GM18873 (cell line): Measurements from ENCODE around the gene ABLIM3.
"Not testable (repeated sequence)": the region's sequence is repeated elsewhere in the genome, so short reads cannot be mapped to it uniquely, and the experiment has no call there.

Source experiments
- ATAC-seq: cut with Tn5 transposase; IDR thresholded peaks from one replicate; pipeline ENCODE4 v1.9.1; 2021; ENCODE audit warnings: mild to moderate bottlenecking, moderate library complexity, moderate number of reproducible peaks; ENCODE audit not compliant: unreplicated experiment, low FRiP score

ABLIM3 gene

DNA sequence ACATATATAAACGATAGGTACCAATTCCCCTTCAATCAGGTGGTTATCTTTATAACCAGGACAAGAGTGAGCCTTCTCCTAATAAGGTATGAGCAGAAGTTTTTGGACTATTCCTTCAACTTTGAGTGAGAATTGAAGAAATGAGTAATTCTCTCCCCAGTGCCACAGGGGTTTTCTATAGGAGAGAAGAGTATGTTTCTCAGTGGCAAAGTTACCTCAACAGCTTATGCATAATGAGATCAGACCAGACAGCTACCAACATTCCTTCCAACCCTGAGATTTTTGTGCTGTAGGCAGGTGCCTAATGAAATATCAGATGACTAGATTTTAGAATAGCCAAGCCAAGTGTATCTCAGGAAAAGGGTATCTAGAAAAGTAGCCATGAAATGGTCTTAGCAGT is 40.9 kb downstream of the ABLIM3 start:
- no peak for ATAC-seq

DNA sequence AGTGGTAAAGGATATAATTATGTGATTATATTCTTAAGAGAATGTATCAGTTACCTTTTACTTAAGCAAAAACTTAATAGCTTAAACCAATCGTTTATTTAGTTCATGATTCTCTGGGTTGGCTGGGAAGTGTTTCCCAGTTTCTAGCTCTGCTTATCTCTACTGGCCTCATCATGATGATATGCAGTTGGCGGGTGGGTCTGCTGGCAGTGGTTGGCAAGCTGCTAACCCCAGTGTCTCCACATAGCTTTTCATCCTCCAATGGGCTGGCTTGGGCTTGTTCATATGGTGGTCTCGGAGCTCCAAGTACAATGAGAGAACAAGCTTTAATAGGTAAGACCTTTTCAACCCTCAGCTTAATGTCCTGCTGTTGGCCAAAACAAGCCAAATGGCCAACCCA is 43.8 kb downstream of the ABLIM3 start:
- no peak for ATAC-seq

DNA sequence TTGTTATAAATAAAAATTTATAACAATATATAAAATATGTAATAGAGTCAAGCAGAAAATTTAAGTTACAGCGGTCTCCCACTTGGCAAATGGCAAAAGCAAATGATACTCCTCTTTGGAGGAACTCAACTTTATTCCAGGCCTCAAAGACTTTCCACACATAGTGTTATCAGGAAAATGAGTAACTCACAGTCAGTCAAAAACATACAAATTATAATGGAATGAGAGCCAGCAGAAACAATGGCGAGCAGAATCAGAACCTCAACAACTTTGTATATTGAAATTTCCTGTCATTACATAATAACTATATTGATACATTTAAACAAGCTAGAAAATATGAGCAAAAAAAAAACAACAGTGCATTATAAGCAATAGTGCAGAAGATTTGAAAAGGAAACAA is 45.2 kb downstream of the ABLIM3 start:
- ATAC-seq: no peak

DNA sequence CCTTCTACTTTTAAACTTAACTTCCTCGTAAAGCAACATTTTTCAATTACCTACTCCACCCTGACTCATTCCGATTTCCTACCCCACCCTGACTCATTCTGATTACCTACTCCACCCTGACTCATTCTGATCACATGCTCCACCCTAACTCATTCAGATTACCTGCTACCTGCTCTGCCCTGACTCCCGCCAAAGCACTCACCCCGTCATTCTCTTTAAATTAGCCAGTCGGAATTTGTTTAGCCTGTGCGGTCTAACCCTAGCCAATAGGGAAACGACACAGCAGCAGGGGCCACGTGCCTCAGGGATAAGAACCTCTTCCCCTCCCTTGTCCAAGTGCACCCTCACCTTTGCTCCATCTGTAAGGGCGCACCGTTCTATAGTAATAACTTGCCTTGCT is 46.3 kb downstream of the ABLIM3 start:
- ATAC-seq: not testable (repeated sequence)

DNA sequence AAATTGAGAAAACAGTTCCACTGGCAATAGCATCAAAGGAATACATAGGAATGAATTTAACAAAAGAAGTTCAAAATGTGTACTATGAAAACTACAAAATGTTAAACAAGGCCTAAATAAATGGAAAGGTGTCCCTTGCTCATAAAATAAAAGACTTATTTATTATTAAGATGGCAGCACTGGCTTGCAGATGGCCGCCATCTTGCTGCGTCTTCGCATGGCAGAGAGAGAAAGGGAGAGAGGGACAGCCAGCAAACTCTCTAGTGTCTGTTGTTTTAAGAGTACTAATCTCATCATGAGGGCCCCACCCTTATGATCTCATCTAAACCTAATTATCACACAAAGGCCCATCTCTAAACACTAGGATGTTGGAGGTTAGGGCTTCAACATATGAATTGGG is 47.1 kb downstream of the ABLIM3 start:
- ATAC-seq: no peak

DNA sequence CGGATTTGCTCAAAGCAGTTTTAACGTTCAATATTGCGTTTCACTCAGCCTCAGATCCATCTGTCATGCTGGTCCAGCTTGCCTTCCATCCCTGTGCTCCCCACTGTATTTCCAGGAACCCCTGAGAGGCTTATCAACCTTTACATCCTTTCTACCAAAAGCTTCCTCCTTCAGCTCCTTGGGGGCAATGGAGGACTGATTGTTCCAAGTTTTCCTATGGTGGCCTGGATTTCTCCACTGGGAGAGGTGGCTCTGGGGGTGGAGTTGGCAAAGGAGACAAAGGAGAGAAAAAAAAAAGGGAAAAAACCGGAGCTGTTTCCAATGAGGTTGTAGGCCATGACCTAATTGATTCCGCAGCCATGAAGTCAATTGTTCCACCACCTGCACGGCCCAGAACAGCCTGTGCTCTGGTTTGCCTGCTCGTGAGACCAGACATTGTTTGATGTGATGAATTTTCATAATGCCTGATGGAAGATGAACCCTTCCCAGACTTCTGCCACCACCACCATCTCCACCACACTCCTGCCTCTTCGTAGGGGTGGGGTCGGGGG is 54.1 kb downstream of the ABLIM3 start:
- no peak for ATAC-seq

DNA sequence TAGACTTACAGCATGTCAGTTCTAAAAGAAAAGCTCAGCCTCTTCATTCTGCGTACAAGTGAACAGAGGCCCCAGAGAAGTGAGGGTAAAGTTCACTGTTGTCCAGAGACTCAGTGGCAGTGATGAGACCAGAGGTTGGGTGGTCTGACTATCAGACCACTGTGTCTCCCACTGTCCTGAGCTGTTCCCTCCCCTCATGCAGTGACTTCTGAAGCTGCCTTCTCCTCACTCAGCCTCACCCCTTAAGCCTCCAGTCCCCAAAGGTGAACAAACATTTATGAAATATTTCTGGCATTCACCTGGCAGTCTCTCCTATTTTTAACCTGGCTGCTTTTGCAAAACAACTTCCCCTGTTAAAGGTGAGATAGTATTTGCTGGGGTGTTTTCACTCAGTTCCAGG is 54.7 kb downstream of the ABLIM3 start:
- ATAC-seq: no peak

DNA sequence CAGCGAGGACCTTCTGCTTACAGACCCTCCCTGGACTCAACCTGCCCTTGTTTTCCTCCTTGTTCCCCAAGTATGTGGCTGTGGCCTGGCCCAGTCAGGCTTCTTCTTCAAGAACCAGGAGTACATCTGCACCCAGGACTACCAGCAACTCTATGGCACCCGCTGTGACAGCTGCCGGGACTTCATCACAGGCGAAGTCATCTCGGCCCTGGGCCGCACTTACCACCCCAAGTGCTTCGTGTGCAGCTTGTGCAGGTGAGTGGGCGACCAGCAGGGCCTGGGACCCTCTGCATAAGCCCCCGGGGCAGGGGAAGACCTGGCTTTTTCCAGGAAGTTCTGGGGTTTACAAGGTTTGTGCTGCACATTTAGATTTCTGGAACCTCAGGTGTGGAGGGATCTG is 56.9 kb downstream of the ABLIM3 start:
- no peak for ATAC-seq

DNA sequence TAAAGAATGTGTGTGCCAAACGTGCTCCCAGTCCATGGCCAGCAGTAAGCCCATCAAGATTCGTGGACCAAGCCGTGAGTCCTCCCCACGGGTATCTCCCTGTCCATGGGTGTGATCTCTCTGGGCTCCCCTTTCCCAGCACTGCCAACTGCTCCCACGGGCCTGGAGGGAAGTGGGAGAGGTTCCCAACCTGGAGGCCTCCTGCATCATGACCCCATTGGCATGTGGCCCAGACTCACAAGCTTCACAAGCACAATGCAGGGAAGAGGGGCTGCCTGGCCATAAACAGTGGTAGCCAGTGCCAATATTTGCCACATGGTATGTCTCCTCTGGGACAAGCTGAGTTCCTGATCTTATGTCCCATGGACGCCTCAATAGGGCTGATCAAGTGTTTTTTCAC is 59.1 kb downstream of the ABLIM3 start:
- no peak for ATAC-seq

DNA sequence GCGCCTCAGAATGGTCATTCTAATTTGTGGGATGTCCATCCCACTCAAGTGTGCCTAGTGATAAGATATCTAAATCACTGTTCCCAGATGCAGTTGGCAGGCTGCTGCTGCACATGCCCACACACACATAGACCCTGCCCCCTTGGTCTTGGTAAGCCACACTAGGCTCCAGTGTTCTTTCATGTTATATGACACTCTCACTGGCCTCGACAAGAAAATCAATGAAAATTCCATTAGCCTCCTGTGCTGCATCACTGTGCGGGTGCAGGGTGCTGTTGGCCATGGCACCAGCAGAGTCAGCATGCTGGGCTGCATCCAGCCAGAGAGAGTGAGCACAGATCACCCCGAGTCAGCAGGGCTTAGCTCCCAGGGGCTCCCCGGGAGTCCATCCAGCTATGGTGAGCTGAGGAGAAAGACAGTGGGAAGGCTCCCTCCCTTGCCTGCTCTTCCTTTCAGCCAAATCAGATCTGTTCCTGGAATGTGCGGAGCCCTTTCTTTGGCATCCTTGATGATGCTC is 59.9 kb downstream of the ABLIM3 start:
- ATAC-seq: no peak

DNA sequence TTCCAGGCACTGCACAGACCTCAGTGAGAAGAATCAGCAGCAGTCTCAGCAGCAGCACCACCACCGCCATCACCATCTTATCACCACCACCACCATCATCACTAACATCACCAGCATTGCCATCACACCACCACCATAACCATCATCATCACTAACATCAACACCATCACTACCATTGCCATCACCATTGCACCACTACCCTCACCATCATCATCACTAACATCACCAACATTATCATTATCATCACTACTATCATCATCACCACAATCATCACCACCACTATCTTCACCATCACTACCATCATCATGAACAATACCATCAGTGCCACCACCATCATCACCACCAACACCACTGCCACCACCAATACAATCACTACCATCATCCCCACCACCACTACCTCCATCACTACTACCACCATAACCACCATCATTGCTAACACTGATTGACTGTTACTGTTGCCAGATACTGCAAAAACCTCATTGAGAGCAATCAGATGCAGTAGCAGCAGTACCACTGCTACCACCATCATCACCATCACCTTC is 61.7 kb downstream of the ABLIM3 start:
- no peak for ATAC-seq

DNA sequence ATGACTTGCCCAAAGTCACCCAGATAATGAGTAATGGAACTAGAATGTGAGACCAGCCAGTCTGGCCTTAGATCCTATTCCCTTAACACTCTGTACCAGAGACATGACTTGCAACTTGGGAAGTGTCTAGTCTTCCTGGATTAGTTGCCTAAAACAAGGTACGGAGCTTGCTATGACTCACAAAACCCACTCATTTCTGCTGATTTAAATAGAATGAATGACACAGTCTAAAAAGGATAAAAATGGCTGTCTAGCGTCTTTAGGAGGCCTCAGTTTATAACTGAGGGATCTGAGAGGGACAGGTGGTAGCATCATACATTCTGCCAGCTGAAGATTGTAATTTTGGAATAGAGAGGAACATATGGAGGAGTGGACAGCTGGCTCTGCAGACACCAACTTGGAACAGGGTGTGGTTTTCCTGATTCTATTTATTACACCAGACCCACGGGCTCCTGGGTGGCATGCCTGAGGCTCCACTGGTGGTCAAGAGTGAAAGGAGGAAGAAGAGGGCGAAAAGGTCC is 62.7 kb downstream of the ABLIM3 start:
- no peak for ATAC-seq

DNA sequence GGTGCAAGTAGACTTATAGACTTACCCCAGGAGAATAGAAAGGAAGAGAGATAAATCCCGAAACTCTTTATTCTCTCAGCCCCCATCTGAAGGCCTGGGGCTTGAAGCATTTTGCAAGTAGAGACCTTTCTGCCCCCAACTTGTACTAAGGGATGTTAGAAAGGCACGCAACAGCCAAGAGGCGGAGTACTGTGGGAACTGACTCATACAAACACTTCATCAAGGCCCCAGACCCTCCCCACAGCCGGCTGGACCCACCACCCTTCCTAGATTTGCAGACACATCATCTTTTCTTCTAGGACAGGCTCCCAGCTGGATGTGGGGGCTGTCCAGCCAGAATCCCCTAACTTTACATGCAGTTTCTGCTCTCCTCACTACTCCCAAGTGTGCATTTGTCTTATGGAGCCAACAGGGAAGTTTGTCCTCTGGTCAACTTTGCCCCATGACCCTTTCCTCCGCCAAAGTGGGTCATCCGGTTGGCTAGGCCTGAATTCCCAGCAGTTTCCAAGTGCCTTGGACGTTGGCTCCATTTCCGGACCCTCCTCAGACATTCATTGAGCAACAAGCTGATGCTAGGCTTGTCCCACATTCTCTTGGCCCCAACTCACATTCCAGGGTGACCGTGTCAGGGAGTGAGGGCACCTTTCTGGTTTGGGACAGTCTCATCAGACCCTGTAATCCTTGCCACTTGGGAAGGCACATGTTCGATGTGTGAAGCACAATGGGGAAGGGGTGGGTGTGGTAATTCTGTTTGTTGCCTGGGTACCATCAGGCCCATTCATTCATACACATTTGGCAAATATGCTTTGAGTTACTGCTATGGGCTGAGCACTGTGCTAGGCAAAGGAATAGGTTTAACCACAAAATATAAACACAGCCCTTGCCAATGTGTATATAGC is 64.6 kb downstream of the ABLIM3 start:
- no peak for ATAC-seq

DNA sequence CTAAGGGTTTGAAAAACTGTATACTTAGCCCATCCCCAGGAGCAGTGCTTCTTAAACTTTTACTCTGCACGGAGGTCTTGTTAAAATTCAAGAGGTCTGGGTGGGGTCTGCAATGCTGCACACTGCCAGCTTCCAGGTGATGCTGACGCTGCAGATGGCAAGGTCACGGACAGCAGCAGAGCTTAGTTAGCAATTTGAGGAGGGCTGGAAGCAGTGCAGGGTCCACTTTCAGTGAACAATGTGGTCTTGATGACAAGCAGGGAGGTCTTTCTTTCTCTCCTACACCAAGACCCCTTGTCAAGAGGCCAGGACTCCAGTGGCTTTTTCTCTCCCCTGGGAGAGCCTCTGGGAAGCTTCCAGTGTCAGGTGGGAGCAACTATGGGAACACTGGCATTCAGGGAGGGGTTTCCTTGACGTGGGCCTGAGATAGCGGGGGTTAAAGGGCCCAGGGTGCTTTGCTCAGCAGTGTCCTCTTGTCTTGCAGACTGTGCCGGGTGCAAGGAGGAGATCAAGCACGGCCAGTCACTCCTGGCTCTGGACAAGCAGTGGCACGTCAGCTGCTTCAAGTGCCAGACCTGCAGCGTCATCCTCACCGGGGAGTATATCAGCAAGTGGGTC is 65.3 kb downstream of the ABLIM3 start:
- ATAC-seq: no peak

DNA sequence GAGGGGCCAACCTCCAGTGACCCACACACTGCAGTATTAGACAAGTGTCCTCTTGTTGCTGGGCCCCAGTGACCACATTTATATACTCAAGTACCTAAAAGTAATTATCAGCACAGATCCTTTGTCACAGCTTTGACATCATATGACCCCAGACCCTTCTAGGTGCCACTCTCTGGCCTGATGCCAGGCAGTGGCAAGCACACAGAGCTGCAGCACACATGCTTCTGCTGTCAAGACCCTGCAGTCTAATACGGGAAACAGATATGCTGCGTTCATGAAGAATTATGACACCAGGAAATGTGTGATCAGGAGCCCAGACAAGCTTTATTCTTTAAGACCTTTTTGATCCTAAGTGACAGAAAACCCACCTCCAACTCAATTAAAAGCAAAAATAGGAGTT is 66.5 kb downstream of the ABLIM3 start:
- no peak for ATAC-seq

DNA sequence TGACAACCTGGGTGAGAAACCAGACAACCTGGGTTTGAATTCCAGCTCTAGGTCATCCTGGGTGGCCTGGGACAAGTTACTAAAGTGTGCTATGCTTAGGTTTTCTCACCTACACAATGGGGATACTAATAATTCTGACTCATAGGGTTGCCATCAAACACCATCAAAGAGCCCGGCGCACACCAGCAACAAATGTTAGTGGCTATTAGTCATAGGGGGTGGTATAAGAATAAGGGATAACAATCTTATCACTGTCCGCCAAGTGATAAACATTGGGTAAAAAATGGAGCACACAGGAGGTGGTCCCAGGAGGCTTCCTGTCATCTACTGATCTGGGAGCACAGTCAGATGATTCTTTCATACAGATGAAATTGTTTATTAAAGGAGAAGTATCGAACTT is 68.9 kb downstream of the ABLIM3 start:
- ATAC-seq: no peak

DNA sequence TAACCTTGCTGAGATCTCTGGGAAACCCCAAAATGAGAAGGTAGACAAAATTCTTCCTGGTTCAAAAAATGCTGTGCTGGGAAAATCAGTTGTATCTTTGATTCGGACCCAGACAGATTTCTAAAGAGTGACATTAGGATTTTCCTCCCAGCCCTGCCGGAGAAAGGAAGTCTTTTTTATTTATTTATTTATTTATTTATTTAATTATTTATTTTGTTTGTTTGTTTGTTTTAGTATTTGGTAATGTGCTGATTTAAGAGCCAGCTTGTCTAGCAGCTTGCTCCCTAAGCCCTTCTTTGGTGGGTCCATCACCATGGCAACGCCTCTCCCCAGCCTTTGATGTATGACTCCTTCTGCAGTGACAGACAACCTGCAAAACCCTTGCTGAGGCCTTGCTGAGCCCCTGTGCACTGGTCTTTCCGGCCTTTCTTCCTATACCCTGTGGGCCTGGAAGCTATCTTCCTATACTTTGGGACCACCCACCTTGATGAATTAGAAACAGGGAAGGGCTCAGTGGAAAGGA is 69.7 kb downstream of the ABLIM3 start:
- no peak for ATAC-seq

DNA sequence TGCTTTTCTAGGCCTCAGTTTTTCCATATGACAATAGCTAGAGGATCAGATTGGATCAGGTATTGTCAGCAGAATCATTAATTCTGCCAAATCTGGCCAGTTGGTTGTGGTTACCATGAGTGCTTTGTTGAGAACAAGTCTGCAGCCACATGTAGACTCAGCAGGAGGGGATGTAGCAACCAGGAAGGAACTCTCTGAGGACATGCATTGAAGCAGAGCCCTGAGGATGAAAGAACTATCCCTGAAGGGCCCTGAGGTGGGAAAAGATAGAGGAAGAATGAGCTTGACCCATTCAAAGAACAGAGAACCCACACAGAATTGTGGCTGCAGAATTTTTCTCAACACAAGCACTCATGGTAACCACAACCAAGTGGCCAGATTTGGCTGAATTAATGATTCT is 70.3 kb downstream of the ABLIM3 start:
- no peak for ATAC-seq

DNA sequence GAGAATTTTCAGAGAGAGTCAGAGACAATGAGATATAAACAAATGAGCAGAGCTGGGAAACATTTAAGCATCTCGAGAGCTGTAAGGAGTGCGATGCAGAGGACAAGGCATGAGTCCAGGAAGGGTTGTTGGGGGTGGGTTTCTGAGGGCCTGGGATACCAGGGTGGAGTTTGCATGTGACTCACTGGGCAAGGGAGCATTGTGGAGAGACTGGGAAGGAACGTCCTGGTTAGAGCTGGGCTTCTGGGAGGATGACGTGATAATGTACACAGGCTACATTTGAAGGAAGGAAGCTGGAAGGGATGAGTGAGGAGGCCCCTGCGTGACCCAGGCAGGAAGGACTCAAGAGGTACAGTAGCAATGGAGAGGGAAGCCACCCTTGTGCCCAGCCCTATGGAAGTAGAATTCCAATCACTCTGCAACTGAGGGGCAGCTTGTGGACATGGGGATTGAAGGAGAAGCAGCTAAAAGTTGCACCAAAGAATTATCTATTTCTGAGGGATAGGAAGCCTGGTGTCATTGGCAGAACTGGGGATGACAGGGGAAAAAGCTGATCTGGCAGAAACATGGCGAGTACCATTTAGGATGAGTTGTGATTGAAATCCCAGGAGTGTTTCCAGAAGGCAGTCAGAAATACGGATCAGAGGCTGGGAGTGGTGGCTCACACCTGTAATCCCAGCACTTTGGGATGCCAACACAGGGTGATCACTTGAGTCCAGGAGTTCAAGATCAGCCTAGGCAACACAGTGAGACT is 71.1 kb downstream of the ABLIM3 start:
- no peak for ATAC-seq

DNA sequence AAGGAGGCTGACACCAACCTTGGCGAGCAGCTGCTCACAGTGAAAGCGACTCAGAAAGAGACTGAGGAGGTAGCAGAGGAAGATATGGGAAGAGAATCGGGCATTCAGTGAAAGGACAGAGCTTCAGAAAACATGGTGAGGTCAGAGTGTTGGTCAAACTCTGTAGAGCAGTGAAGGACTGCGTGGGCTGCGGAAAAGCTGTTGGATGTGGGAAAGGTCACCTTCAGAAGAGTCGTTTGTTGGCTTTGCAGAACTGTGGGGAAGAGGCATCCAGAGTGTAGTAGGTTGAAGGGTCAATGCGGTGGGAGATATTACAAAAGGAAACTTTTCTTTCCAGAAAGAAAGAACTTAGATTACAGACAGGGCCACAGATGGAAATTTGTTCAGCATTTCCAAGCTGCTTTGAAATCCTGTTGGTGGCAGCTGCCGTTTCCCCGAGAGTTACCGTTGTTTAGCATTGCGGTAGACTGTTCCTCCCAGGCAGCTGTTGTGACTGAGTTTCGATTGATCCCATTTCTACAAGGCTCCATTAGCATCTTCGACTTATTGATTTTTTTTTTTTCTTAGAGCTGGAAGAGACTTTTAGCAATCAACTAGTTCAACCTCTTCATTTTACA is 72.1 kb downstream of the ABLIM3 start:
- no peak for ATAC-seq
